Measurements from ENCODE around the gene C17orf100. TPM values are rescaled to one million over a fixed set of nuclear protein-coding genes. Genes with fewer than 3 reads are reported as not detected.
A peak's percentile ranks its signal among the peaks of the same experiment; 100 is the strongest.
"Not testable (repeated sequence)": the region's sequence is repeated elsewhere in the genome, so short reads cannot be mapped to it uniquely, and the experiment has no call there.

The C17orf100 gene
- polyA plus RNA-seq, 2 of the 4 experiments (the other 2 are of a cell fraction), result 3.1 to 4.1 TPM

GRCh38 chr17:6654841-6655731 lies 3.5 kb downstream of the C17orf100 start:
- ATAC-seq, result no peak
- Histone ChIP-seq H3K4me3 (no peak overlapping the region), H3K4me2 (peak overlapping the region; percentile 74; the same call in 1 of the 3 replicates), H3K27ac (no peak overlapping the region), H3K9me3 (no peaks in the 10 kb centered on the region), H3K4me1 (peaks cover 17% of the 10 kb centered on the region; the same call in 2 of the 3 replicates)
- DNase-seq (ENCODE audit: low read depth in 1 of 2, low spot score in 1 of 2), result no peak
- no peak for FAIRE-seq
- WGBS (ENCODE audit: missing lambda C conversion rate), result 85% methylated on average over 46 of the region's 46 CpGs
- ChIA-PET CTCF (interaction anchor here (1.1 kb wide), 1 partner anchor 10 kb away, joined by 7 read pairs; no protein-coding TSS in a partner anchor), POLR2A (no interaction called here)
- TF ChIP-seq ESRRA (IDR thresholded peaks at IDR 0.05; ENCODE audit: borderline replicate concordance, low read length) (no peak), EHF (CRISPR knock-in tag; IDR thresholded peaks at IDR 0.05) (no peak), FOSL2 (IDR thresholded peaks at IDR 0.05) (no peak), FOSL2 (CRISPR knock-in tag; IDR thresholded peaks at IDR 0.05) (no peak), RFX5 (IDR thresholded peaks at IDR 0.05) (no peak), CHD2 (IDR thresholded peaks at IDR 0.05; ENCODE audit: low read length, partially characterized antibody) (no peak), ZNF302 (CRISPR knock-in tag; IDR thresholded peaks at IDR 0.05) (no peak), TP53 (CRISPR knock-in tag; IDR thresholded peaks at IDR 0.05) (no peak), HOXA7 (CRISPR knock-in tag; IDR thresholded peaks at IDR 0.05) (no peak), CTCF (IDR thresholded peaks at IDR 0.05) (no peak), JUN (IDR thresholded peaks at IDR 0.05) (no peak), ZFP36 (IDR thresholded peaks at IDR 0.05; ENCODE audit: borderline replicate concordance, partially characterized antibody) (no peak), RAD21 (conservative IDR thresholded peaks at IDR 0.05 in 1 of 2, IDR thresholded peaks at IDR 0.05 in 1 of 2) (no peak), ELK1 (IDR thresholded peaks at IDR 0.05; ENCODE audit: low read depth, low read length) (no peak), KDM5A (IDR thresholded peaks at IDR 0.05) (no peak), TFCP2L1 (CRISPR knock-in tag; IDR thresholded peaks at IDR 0.05) (no peak), JUNB (IDR thresholded peaks at IDR 0.05) (no peak), NPAS2 (CRISPR knock-in tag; IDR thresholded peaks at IDR 0.05; ENCODE audit: borderline replicate concordance) (no peak)

- WGBS (ENCODE audit: missing lambda C conversion rate), result 27% methylated on average over 33 of the region's 41 CpGs
Observed at GRCh38 chr17:6655732-6656361, 4.3 kb downstream of the C17orf100 start.

DNA sequence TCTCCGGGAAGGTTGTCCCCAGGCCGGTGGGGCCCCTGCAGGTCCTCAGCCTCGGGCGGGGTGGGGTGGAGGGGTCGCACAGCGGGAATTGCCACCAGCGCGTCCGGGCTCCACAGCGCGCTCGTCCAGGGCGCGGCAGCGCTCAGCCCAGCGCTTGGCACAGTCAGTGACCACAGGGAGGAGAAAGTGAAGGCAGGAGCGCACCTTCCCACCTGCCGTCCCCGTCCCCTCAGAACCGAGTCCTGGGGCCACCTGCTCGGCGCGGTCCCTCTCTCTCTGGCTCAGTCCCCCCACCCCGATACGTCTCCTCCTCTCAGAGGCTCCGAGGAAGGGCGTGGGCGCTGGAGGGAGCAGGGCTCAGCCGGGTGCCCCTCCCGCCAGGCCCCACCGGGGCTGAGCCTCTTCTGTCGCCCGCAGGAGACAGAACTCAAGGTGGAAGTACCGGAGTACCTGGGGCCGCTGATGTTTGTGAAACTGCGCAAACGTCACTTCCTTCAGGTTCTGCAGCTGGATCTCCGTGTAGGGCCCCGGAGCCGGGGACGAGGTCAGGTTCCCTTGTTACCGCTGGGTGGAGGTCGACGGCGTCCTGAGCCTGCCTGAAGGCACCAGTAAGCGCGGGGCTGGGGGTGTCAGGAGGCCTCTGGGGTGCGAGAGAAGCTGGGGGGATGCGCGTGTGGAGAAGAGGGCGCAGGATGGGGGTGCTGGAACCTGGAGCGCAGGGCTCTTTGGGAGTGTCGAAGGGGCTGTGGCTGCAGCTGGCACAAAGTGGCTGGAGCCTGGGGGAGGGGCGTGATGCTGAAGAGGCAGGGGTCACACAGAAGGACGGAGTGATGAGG lies 5.5 kb downstream of the C17orf100 start:
- H3K9me3 ChIP-seq; H3K4me1 ChIP-seq; POLR2A ChIA-PET; DNase-seq (ENCODE audit: low read depth in 1 of 2, low spot score in 1 of 2); H3K27ac ChIP-seq; FAIRE-seq: not testable (repeated sequence)
- peak; percentile 32 to 67; a peak in 5 of 6 replicates for ATAC-seq
- peak overlapping the region; percentile 74 for H3K4me2 ChIP-seq
- peak overlapping the region; percentile 37 for H3K4me3 ChIP-seq
- whole genome bisulfite sequencing (ENCODE audit: missing lambda C conversion rate), result 31% methylated on average over 32 of the region's 55 CpGs
- CTCF ChIA-PET, result interaction anchor here (1.4 to 17.8 kb wide), 3 partner anchors 9 to 349 kb away, joined by 4 to 293 read pairs (median 8); partner anchors contain the start of gene RNASEK

More at GRCh38 chr17:6655732-6656361, 4.3 kb downstream of the C17orf100 start:
- H3K4me3 ChIP-seq, result peak overlapping the region; percentile 37; the same call in 2 of the 3 replicates
- FAIRE-seq; H3K27ac ChIP-seq; DNase-seq (ENCODE audit: low read depth in 1 of 2, low spot score in 1 of 2); ATAC-seq; H3K9me3 ChIP-seq; CTCF ChIA-PET; POLR2A ChIA-PET: not testable (repeated sequence)
- peak overlapping the region; percentile 74 for H3K4me2 ChIP-seq
- peaks cover 12% of the 10 kb centered on the region; the same call in 1 of the 3 replicates for H3K4me1 ChIP-seq
